ENCODE data around the gene PNMA6E. TPM values are rescaled to one million over a fixed set of nuclear protein-coding genes. Genes with fewer than 3 reads are reported as not detected.
A peak's percentile ranks its signal among the peaks of the same experiment; 100 is the strongest.

PNMA6E gene
- total and polyA plus RNA-seq, 2 of the 13 experiments (the other 11 are each of a cell fraction or from before 2014, with no cell fraction given), result not detected

GRCh38 chrX:153381684-153382532, 19.2 kb downstream of the PNMA6E start (continued):
- TF ChIP-seq ZNF580 (CRISPR knock-in tag; IDR thresholded peaks at IDR 0.05; ENCODE audit: borderline replicate concordance, low read depth) (no peak), ZNF792 (CRISPR knock-in tag; IDR thresholded peaks at IDR 0.05) (no peak), CTCF (CRISPR knock-in tag; IDR thresholded peaks at IDR 0.05) (peak; percentile 54), ARID5B (CRISPR knock-in tag; IDR thresholded peaks at IDR 0.05) (0 out of 2 replicates have a peak, but pooled peaks have one; percentile 25), MXI1 (IDR thresholded peaks at IDR 0.05; ENCODE audit: borderline replicate concordance, low read depth, low read length) (peak; percentile 35; the same call in 1 of the 3 replicates), RFX3 (CRISPR knock-in tag; IDR thresholded peaks at IDR 0.05) (peak; percentile 71), GATAD2A (CRISPR knock-in tag; IDR thresholded peaks at IDR 0.05) (0 out of 2 replicates have a peak, but pooled peaks have one; percentile 11), MAX (IDR thresholded peaks at IDR 0.05) (no peak), MNT (IDR thresholded peaks at IDR 0.05) (0 out of 2 replicates have a peak, but pooled peaks have one; percentile 5), ZNF646 (CRISPR knock-in tag; IDR thresholded peaks at IDR 0.05) (peak; percentile 88), TBL1XR1 (IDR thresholded peaks at IDR 0.05; ENCODE audit: borderline replicate concordance, low read length, partially characterized antibody) (no peak), FOXA3 (CRISPR knock-in tag; IDR thresholded peaks at IDR 0.05) (peak; percentile 32; the same call in 1 of the 2 replicates), BCL6 (CRISPR knock-in tag; IDR thresholded peaks at IDR 0.05) (0 out of 2 replicates have a peak, but pooled peaks have one; percentile 22), SIN3A (IDR thresholded peaks at IDR 0.05; ENCODE audit: borderline replicate concordance, low read depth, low read length) (peak; percentile 18; the same call in 1 of the 2 replicates)

Measured in HepG2 (cell line).